ENCODE measurements around the gene PDS5B.

PDS5B gene

GRCh38 chr13:32746474-32746873 lies 160.2 kb downstream of the PDS5B start:
- TF ChIP-seq, protein P1, sequence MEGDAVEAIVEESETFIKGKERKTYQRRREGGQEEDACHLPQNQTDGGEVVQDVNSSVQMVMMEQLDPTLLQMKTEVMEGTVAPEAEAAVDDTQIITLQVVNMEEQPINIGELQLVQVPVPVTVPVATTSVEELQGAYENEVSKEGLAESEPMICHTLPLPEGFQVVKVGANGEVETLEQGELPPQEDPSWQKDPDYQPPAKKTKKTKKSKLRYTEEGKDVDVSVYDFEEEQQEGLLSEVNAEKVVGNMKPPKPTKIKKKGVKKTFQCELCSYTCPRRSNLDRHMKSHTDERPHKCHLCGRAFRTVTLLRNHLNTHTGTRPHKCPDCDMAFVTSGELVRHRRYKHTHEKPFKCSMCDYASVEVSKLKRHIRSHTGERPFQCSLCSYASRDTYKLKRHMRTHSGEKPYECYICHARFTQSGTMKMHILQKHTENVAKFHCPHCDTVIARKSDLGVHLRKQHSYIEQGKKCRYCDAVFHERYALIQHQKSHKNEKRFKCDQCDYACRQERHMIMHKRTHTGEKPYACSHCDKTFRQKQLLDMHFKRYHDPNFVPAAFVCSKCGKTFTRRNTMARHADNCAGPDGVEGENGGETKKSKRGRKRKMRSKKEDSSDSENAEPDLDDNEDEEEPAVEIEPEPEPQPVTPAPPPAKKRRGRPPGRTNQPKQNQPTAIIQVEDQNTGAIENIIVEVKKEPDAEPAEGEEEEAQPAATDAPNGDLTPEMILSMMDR (IDR thresholded peaks at IDR 0.05; ENCODE audit: low read depth, low read length, missing control alignments) = no peak
- in situ Hi-C loops (cut with HindIII; ENCODE audit: low pct_ligation_motif_present, low sequenced_read_pairs) = no loop called here
- Histone ChIP-seq H3K27me3 (replicated peaks) (no peaks in the 10 kb centered on the region), H3K27ac (peak overlapping the region; percentile 86), H3K4me3 (ENCODE audit: low read depth, low read length) (no peak overlapping the region), H3K36me3 (replicated peaks) (no peaks in the 10 kb centered on the region)
- peak; percentile 85 for DNase-seq

- H3K27me3 ChIP-seq (replicated peaks) = no peaks in the 10 kb centered on the region
- no peak overlapping the region for H3K4me3 ChIP-seq (ENCODE audit: low read depth, low read length)
- H3K27ac ChIP-seq = no peak overlapping the region
- in situ Hi-C loops (cut with HindIII; ENCODE audit: low pct_ligation_motif_present, low sequenced_read_pairs) = no loop called here
- peaks cover 2% of the 10 kb centered on the region for H3K36me3 ChIP-seq (replicated peaks)
- no peak for DNase-seq
- TF ChIP-seq, protein P1 (IDR thresholded peaks at IDR 0.05; ENCODE audit: low read depth, low read length, missing control alignments) = no peak
Measured at GRCh38 chr13:32748305-32748704, 162.1 kb downstream of the PDS5B start.

GRCh38 chr13:32751340-32751739 lies 165.1 kb downstream of the PDS5B start:
- TF ChIP-seq, protein P1 (IDR thresholded peaks at IDR 0.05; ENCODE audit: low read depth, low read length, missing control alignments) = no peak
- no peak for DNase-seq
- Histone ChIP-seq H3K36me3 (replicated peaks) (peaks cover 2% of the 10 kb centered on the region), H3K27me3 (replicated peaks) (no peaks in the 10 kb centered on the region), H3K27ac (no peak overlapping the region), H3K4me3 (ENCODE audit: low read depth, low read length) (no peak overlapping the region)
- in situ Hi-C loops (cut with HindIII; ENCODE audit: low pct_ligation_motif_present, low sequenced_read_pairs) = no loop called here

DNA sequence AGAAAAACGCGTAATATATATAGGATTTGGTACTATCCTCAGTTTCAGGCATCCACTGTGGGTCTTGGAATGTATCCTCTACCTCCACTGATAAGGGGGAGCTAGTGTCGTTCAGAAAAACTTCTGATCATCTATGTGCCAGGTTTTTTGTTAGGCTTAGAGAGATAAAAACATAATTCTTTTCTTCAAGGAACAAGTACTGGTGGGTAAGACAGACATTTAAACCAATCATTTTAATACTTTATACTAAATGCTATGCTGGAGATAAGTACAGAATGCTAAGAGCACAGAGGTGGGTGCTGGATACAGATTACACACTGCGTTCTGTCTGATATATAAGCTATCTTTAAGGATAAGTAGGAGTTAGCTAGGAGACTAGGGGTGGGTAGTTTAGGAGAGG lies 166.1 kb downstream of the PDS5B start:
- no peak overlapping the region for H3K4me3 ChIP-seq (ENCODE audit: low read depth, low read length)
- H3K27me3 ChIP-seq (replicated peaks) = no peaks in the 10 kb centered on the region
- in situ Hi-C loops (cut with HindIII; ENCODE audit: low pct_ligation_motif_present, low sequenced_read_pairs) = no loop called here
- H3K36me3 ChIP-seq (replicated peaks) = peaks cover 2% of the 10 kb centered on the region
- TF ChIP-seq, protein P1 (IDR thresholded peaks at IDR 0.05; ENCODE audit: low read depth, low read length, missing control alignments) = no peak
- no peak for DNase-seq
- no peak overlapping the region for H3K27ac ChIP-seq

DNA sequence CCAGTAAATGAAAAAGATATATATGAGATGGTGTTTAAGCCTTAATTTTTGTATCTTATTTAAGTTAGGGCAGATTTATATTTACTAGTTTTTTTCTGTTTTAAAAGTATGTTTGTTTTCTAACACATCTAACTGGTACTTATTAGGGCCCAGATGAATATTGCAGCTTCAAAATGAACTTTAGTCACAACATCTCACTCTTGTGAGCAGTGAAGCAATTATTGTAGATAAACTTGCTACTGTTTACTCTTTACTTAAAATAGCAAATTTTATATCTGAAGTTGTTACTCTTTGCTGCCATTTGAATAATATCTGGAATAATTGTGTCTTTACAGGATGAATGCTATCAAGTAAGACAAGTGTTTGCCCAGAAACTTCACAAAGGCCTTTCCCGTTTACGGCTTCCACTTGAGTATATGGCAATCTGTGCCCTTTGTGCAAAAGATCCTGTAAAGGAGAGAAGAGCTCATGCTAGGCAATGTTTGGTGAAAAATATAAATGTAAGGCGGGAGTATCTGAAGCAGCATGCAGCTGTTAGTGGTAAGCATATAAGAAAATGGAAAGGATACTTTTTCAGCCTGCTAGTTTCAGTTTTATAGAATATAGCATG lies 166.8 kb downstream of the PDS5B start:
- peaks cover 2% of the 10 kb centered on the region for H3K36me3 ChIP-seq (replicated peaks)
- no peaks in the 10 kb centered on the region for H3K27me3 ChIP-seq (replicated peaks)
- H3K27ac ChIP-seq = no peak overlapping the region
- H3K4me3 ChIP-seq (ENCODE audit: low read depth, low read length) = no peak overlapping the region
- in situ Hi-C loops (cut with HindIII; ENCODE audit: low pct_ligation_motif_present, low sequenced_read_pairs) = no loop called here
- DNase-seq = no peak
- TF ChIP-seq, protein P1 (IDR thresholded peaks at IDR 0.05; ENCODE audit: low read depth, low read length, missing control alignments) = no peak

DNA sequence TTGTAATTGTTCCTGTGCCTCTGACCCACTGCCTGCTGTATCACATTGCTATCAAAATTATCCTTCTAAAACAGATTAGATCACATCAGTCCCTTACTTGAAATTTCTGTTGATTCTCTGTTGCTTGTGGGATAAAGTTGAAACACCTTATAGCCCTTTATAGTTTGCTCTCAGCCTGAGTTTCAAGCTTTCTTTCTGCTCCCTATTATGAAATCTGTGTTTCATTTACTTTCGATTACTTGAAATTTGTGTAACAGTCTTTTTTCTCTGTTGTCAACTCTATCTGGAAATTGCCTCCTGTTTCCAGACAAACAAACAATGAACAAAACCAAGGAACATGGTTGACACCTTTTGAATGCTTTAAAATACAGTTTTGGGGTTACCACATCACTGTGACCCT lies 167.9 kb downstream of the PDS5B start:
- Histone ChIP-seq H3K4me3 (ENCODE audit: low read depth, low read length) (no peak overlapping the region), H3K27ac (no peak overlapping the region), H3K27me3 (replicated peaks) (no peaks in the 10 kb centered on the region), H3K36me3 (replicated peaks) (peaks cover 2% of the 10 kb centered on the region)
- no peak for DNase-seq
- TF ChIP-seq, protein P1 (IDR thresholded peaks at IDR 0.05; ENCODE audit: low read depth, low read length, missing control alignments) = no peak
- in situ Hi-C loops (cut with HindIII; ENCODE audit: low pct_ligation_motif_present, low sequenced_read_pairs) = no loop called here

Data from brain microvascular endothelial cell (primary cell).